B cell (primary cell): ENCODE measurements around the gene RALB. TPM values are rescaled to one million over a fixed set of nuclear protein-coding genes. Genes with fewer than 3 reads are reported as not detected.

Experiments
- ATAC-seq: fragments of 200-7000 bp; cut with Tn5 transposase; one replicate; pipeline ENCODE4 v1.10.0; 2021; ENCODE audit warnings: low read depth, mild to moderate bottlenecking, moderate number of reproducible peaks, moderate library complexity
- CTCF ChIA-PET: fragments of 350-600 bp; sonication (Branson Sonifier 250); formaldehyde crosslinking; loops from one replicate; lab custom pipeline; 2021; ENCODE audit warnings: antibody characterized with exemption, inconsistent platforms; lab: Charles Lee
- POLR2A ChIA-PET: fragments of 350-600 bp; sonication (Branson Sonifier 250); formaldehyde crosslinking; loops from one replicate; lab custom pipeline; 2021; ENCODE audit warnings: antibody characterized with exemption; lab: Charles Lee
- DNase-seq: peaks from one replicate; pipeline ENCODE4 v3.0.0; 2013
- H2AFZ ChIP-seq: 2 replicates; pipeline ENCODE4 v1.6.1; 2012; ENCODE audit warnings: mild to moderate bottlenecking, low read depth, low read length; ENCODE audit not compliant: insufficient read depth, poor library complexity, severe bottlenecking
- H3K27ac ChIP-seq, 2 donors: 1 replicate in 1 of 2; 2 replicates in 1 of 2; pipeline ENCODE4 v1.5.1; 2012 to 2013; ENCODE audit warnings: low read length in 2 of 2, mild to moderate bottlenecking in 2 of 2, moderate library complexity in 1 of 2
- H3K27me3 ChIP-seq, 4 experiments: fragments of 200-600 bp in 1 of 4; sonication (generic) in 1 of 4; replicated peaks in 1 of 4; 1 replicate in 2 of 4; 2 replicates in 2 of 4; pipeline versions ENCODE4 v1.6.1 to v1.7.0; 2013 to 2016; ENCODE audit warnings: low read length in 3 of 4, mild to moderate bottlenecking in 2 of 4, mixed read lengths in 1 of 4, moderate library complexity in 1 of 4; ENCODE audit not compliant: insufficient read depth in 4 of 4, control insufficient read depth in 3 of 4; ENCODE audit errors: control extremely low read depth in 1 of 4
- H3K36me3 ChIP-seq, 2 experiments: replicated peaks in 1 of 2; 1 replicate in 1 of 2; 2 replicates in 1 of 2; pipeline versions ENCODE4 v1.6.1 to v1.7.1; 2013; ENCODE audit warnings: low read length in 1 of 2; ENCODE audit not compliant: insufficient read depth in 2 of 2, control insufficient read depth in 1 of 2; ENCODE audit errors: control extremely low read depth in 1 of 2, extremely low read depth in 1 of 2
- H3K4me1 ChIP-seq, 2 donors: fragments of 200-600 bp in 1 of 2; sonication (generic) in 1 of 2; 1 replicate in 1 of 2; 2 replicates in 1 of 2; pipeline versions ENCODE4 v1.5.1 to v1.6.1; 2013 to 2017; ENCODE audit warnings: low read length in 2 of 2; ENCODE audit not compliant: control insufficient read depth in 2 of 2, insufficient read depth in 2 of 2
- H3K4me2 ChIP-seq: replicated peaks from 2 replicates; pipeline ENCODE3; 2012; ENCODE audit warnings: mild to moderate bottlenecking, low read depth, low read length; ENCODE audit not compliant: poor library complexity, severe bottlenecking
- H3K4me3 ChIP-seq, 5 experiments: fragments of 200-600 bp in 1 of 5; sonication (generic) in 1 of 5; 1 replicate in 3 of 5; 2 replicates in 2 of 5; pipeline versions ENCODE4 v1.5.1 to v1.7.0; 2011 to 2016; ENCODE audit warnings: low read length in 4 of 5, mild to moderate bottlenecking in 4 of 5, low read depth in 2 of 5, control low read depth in 1 of 5, moderate library complexity in 1 of 5; ENCODE audit not compliant: insufficient read depth in 1 of 5; ENCODE audit errors: control extremely low read depth in 1 of 5, extremely low read depth in 1 of 5
- H3K79me2 ChIP-seq: fragments of 200-600 bp; sonication (generic); one replicate; pipeline ENCODE4 v1.6.0; 2016; ENCODE audit warnings: low read length; ENCODE audit not compliant: control insufficient read depth, insufficient read depth
- H3K9ac ChIP-seq: fragments of 200-600 bp; sonication (generic); 2 replicates; pipeline ENCODE4 v1.6.1; 2017; ENCODE audit warnings: mild to moderate bottlenecking, low read length, moderate library complexity
- H3K9me3 ChIP-seq, 3 donors: one replicate each; pipeline versions ENCODE4 v1.6.1 to v1.7.1; 2013; ENCODE audit warnings: low read length in 2 of 3; ENCODE audit not compliant: control insufficient read depth in 2 of 3, insufficient read depth in 1 of 3; ENCODE audit errors: control extremely low read depth in 1 of 3
- H4K20me1 ChIP-seq: 2 replicates; pipeline ENCODE4 v1.6.0; 2012; ENCODE audit warnings: mild to moderate bottlenecking, low read length; ENCODE audit not compliant: insufficient read depth, control insufficient read depth, poor library complexity, severe bottlenecking
- H3K27ac Mint-ChIP-seq: one replicate; pipeline ENCODE4 v1.8.0; 2021; ENCODE audit warnings: mixed read lengths
- H3K27me3 Mint-ChIP-seq: one replicate; pipeline ENCODE4 v1.8.0; 2021; ENCODE audit warnings: mixed read lengths
- H3K4me1 Mint-ChIP-seq: one replicate; pipeline ENCODE4 v1.8.0; 2021; ENCODE audit warnings: mixed read lengths
- H3K4me3 Mint-ChIP-seq: one replicate; pipeline ENCODE4 v1.8.0; 2021; ENCODE audit warnings: mixed read lengths
- H3K9me3 Mint-ChIP-seq: one replicate; pipeline ENCODE4 v1.8.0; 2022; ENCODE audit warnings: mixed read lengths; ENCODE audit not compliant: insufficient read depth
- EZH2 ChIP-seq: IDR thresholded peaks from 2 replicates; pipeline ENCODE4 v1.6.1; 2012; ENCODE audit warnings: borderline replicate concordance, low read depth, mild to moderate bottlenecking, moderate library complexity, low read length; ENCODE audit not compliant: insufficient read depth, poor library complexity, severe bottlenecking
- WGBS: methylation state at CpG from one replicate; pipeline ENCODE4 v1.1.5; 2013; ENCODE audit warnings: missing lambda C conversion rate; ENCODE audit not compliant: insufficient coverage; 5-methylcytosine and 5-hydroxymethylcytosine counted together
- intact Hi-C: fragments of 100-400 bp; cut with micrococcal nuclease; formaldehyde crosslinking; loops from one replicate; pipeline ENCODE4 v1.10.0; 2022
- polyA plus RNA-seq: library from polyadenylated mRNA; depleted of rRNA; stranded (reverse); fragments of >200 nt; gene quantifications from 2 replicates; pipeline ENCODE4 v1.2.3, GENCODE V29; 2012
- total RNA-seq, 2 donors: library from RNA; stranded (reverse); fragments of 120-200 nt in 1 of 2; gene quantifications; 1 replicate in 1 of 2; 2 replicates in 1 of 2; pipeline versions ENCODE4 v1.2.3 to v1.2.4, GENCODE V29; 2013 to 2022
- TF ChIP-seq, protein P1 (sequence below): fragments of 200-600 bp; IDR thresholded peaks from one replicate; pipeline ENCODE4 v1.8.0; 2022; ENCODE audit warnings: antibody characterized with exemption, mild to moderate bottlenecking

RALB gene
- total and polyA plus RNA-seq, 2 donors (not counting 1 experiment from before 2014, with no cell fraction given): 19.3 to 35.9 TPM

DNA sequence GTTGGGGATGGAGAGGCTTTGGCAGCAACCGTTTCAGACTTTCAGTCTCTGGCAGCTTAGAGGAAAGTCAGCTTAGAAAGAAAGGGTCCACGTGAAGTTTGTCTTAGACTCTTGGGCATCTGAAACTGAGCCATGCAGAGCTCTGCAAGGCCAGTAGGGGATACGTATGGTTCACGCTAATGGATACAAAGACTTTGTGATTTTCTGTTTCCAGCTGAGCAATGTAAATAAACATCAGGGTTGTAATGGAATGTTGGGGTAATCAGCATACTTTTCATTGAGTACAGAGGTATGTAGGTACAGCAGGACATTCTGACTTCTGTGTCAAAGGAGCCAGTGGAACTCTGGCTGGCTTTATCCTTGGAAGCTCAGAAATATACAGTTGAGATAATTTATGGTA, 31.0 kb downstream of the RALB start:
- ATAC-seq: no peak
- H3K4me3 ChIP-seq: no peak overlapping the region
- H3K4me1 ChIP-seq: peaks cover 7 to 10% of the 10 kb centered on the region in 2 donors
- 98% methylated on average over 4 of the region's 4 CpGs for WGBS
- H3K27me3 Mint-ChIP-seq: no peaks in the 10 kb centered on the region
- H3K79me2 ChIP-seq: no peaks in the 10 kb centered on the region
- H3K9me3 ChIP-seq: peaks cover 0 to 6% (median 0%) of the 10 kb centered on the region in 3 donors
- H3K4me3 Mint-ChIP-seq: no peak overlapping the region
- no peaks in the 10 kb centered on the region for H3K9me3 Mint-ChIP-seq
- no peak overlapping the region for H2AFZ ChIP-seq
- no peak overlapping the region for H3K4me2 ChIP-seq
- no peaks in the 10 kb centered on the region for H3K27me3 ChIP-seq
- ChIA-PET POLR2A (no interaction called here), CTCF (no interaction called here)
- peaks cover 24% of the 10 kb centered on the region for H3K4me1 Mint-ChIP-seq
- H4K20me1 ChIP-seq: peaks cover 20% of the 10 kb centered on the region
- DNase-seq: no peak
- no peak overlapping the region for H3K27ac Mint-ChIP-seq
- intact Hi-C loops: no loop called here
- H3K36me3 ChIP-seq: peaks cover 11 to 29% of the 10 kb centered on the region in 2 experiments
- H3K9ac ChIP-seq: no peak overlapping the region
- TF ChIP-seq, protein P1, sequence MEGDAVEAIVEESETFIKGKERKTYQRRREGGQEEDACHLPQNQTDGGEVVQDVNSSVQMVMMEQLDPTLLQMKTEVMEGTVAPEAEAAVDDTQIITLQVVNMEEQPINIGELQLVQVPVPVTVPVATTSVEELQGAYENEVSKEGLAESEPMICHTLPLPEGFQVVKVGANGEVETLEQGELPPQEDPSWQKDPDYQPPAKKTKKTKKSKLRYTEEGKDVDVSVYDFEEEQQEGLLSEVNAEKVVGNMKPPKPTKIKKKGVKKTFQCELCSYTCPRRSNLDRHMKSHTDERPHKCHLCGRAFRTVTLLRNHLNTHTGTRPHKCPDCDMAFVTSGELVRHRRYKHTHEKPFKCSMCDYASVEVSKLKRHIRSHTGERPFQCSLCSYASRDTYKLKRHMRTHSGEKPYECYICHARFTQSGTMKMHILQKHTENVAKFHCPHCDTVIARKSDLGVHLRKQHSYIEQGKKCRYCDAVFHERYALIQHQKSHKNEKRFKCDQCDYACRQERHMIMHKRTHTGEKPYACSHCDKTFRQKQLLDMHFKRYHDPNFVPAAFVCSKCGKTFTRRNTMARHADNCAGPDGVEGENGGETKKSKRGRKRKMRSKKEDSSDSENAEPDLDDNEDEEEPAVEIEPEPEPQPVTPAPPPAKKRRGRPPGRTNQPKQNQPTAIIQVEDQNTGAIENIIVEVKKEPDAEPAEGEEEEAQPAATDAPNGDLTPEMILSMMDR: no peak
- TF ChIP-seq EZH2: no peak
- H3K27ac ChIP-seq: no peak overlapping the region

DNA sequence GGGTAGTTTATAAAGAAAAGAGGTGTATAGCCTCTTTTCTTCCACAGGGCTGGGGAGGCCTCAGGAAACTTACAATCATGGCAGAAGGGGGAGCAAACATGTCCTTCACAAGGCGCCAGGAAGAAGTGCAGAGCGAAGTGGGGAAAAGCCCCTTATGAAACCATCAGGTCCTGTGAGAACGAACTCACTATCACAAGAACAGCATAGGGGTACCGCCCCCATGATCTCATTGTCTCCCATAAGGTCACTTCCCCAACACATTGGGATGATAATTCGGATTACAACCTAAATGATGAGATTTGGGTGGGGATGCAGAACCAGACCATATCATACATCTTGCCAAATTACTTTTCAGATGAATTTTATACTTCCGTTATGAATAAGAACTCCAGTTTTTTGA, 32.4 kb downstream of the RALB start:
- WGBS: 90% methylated on average over 2 of the region's 6 CpGs

More for the DNA sequence above, 32.4 kb downstream of the RALB start:
- H3K9me3 ChIP-seq: no peaks in the 10 kb centered on the region
- H3K4me1 Mint-ChIP-seq: peaks cover 24% of the 10 kb centered on the region
- no peak overlapping the region for H3K4me2 ChIP-seq
- ChIA-PET POLR2A (no interaction called here), CTCF (no interaction called here)
- no peaks in the 10 kb centered on the region for H3K27me3 Mint-ChIP-seq
- H3K36me3 ChIP-seq: peaks cover 7 to 26% of the 10 kb centered on the region in 2 experiments
- H4K20me1 ChIP-seq: peaks cover 14% of the 10 kb centered on the region
- no peak overlapping the region for H3K27ac ChIP-seq
- H3K27ac Mint-ChIP-seq: no peak overlapping the region
- H3K4me1 ChIP-seq: peaks cover 7 to 10% of the 10 kb centered on the region in 2 donors
- DNase-seq: no peak
- no peak overlapping the region for H2AFZ ChIP-seq
- ATAC-seq: no peak
- H3K27me3 ChIP-seq: no peaks in the 10 kb centered on the region
- H3K4me3 Mint-ChIP-seq: no peak overlapping the region
- no peak overlapping the region for H3K4me3 ChIP-seq
- no peaks in the 10 kb centered on the region for H3K9me3 Mint-ChIP-seq
- H3K79me2 ChIP-seq: no peaks in the 10 kb centered on the region
- intact Hi-C loops: loop anchor here (5.0 kb wide), 1 partner anchor 33 kb away; the partner anchor contains the start of gene RALB
- TF ChIP-seq, protein P1: no peak
- TF ChIP-seq EZH2: no peak
- no peak overlapping the region for H3K9ac ChIP-seq
